ENCODE results near the gene VAV2.
"Not testable (repeated sequence)": the region's sequence is repeated elsewhere in the genome, so short reads cannot be mapped to it uniquely, and the experiment has no call there.

- TF ChIP-seq CTCF, POLR2A (IDR thresholded peaks at IDR 0.05): not testable (repeated sequence)
Measured at GRCh38 chr9:133896007-133896406, 96.1 kb downstream of the VAV2 start.

Data from heart left ventricle (tissue), 13 donors.